ENCODE results near the gene TMBIM1.
"Not testable (repeated sequence)": the region's sequence is repeated elsewhere in the genome, so short reads cannot be mapped to it uniquely, and the experiment has no call there.

Gene TMBIM1

DNA sequence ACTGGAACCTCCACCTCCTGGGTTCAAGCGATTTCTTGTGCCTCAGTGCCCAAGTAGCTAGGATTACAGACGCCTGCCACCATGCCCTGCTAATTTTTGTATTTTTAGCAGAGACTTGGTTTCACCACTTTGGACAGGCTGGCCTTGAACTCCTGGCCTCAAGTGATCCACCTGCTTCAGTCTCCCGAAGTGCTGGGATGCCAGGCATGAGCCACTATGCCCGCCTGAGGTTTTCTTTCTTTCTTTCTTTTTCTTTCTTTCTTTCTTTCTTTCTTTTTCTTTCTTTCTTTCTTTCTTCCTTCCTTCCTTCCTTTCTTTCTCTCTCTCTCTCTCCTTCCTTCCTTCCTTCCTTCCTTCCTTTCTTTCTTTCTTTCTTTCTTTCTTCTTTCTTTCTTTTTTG lies 22.5 kb upstream of the TMBIM1 start:
- H3K4me1 ChIP-seq (ENCODE audit: control insufficient read depth, insufficient read depth, low read length); H3K4me3 ChIP-seq (ENCODE audit: low read depth, low read length): not testable (repeated sequence)

DNA sequence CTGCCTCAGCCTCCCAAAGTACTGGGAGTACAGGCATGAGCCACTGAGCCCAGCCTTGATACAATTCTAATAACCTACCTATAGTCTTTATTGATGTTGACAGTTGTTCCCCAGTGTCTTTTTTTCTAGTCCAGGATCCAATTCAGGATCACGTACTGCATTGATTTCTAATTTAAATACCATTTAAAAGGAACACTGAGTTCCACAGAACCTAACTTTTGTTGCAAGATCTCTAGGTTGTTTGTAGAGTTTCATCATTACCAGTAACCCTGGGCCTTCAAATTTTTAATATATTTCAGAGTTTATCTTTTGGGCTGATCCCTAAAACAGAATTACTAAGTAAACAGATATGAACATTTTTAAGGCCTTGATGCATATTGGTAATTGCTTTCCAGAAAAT lies 21.1 kb upstream of the TMBIM1 start:
- no peaks in the 10 kb centered on the region for H3K9me3 ChIP-seq (ENCODE audit: control insufficient read depth, insufficient read depth, low read length)
- H3K4me1 ChIP-seq (ENCODE audit: control insufficient read depth, insufficient read depth, low read length) = no peaks in the 10 kb centered on the region
- no peak overlapping the region for H3K9ac ChIP-seq (ENCODE audit: low read depth, low read length)
- no peaks in the 10 kb centered on the region for H3K27me3 ChIP-seq (ENCODE audit: control insufficient read depth, insufficient read depth, low read length)
- H3K4me3 ChIP-seq (ENCODE audit: low read depth, low read length) = no peak overlapping the region
- no peaks in the 10 kb centered on the region for H3K36me3 ChIP-seq (ENCODE audit: control insufficient read depth, insufficient read depth, low read length)

More for the DNA sequence above, 22.5 kb upstream of the TMBIM1 start:
- not testable (repeated sequence) for H3K9me3 ChIP-seq (ENCODE audit: control insufficient read depth, insufficient read depth, low read length); H3K36me3 ChIP-seq (ENCODE audit: control insufficient read depth, insufficient read depth, low read length); H3K27me3 ChIP-seq (ENCODE audit: control insufficient read depth, insufficient read depth, low read length); H3K9ac ChIP-seq (ENCODE audit: low read depth, low read length)

DNA sequence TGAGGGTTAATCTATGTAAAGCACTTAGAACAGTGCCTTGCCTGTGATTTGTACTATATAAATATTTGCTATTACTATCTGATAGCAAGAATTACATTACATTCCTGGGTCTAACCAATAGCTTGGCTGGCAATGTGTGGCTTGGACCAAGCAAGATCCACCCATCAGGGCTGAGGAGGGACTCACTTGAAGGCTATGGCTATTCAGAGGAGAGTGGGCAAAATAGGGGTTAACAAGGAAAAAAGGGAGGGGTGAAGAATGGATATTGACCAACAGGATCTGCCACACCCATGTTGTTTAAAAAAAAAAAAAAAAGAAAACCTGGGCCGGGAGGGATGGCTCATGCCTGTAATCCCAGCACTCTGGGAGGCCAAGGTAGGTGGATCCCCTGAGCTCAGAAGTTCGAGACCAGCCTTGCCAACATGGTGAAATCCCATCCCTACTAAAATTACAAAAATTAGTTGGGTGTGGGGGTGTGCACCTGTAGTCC lies 20.0 kb upstream of the TMBIM1 start:
- Histone ChIP-seq H3K36me3 (ENCODE audit: control insufficient read depth, insufficient read depth, low read length) (no peaks in the 10 kb centered on the region), H3K4me3 (ENCODE audit: low read depth, low read length) (no peak overlapping the region), H3K9ac (ENCODE audit: low read depth, low read length) (no peak overlapping the region), H3K9me3 (ENCODE audit: control insufficient read depth, insufficient read depth, low read length) (no peaks in the 10 kb centered on the region), H3K4me1 (ENCODE audit: control insufficient read depth, insufficient read depth, low read length) (no peaks in the 10 kb centered on the region), H3K27me3 (ENCODE audit: control insufficient read depth, insufficient read depth, low read length) (no peaks in the 10 kb centered on the region)

GRCh38 chr2:218311541-218312266 lies 19.4 kb upstream of the TMBIM1 start:
- not testable (repeated sequence) for H3K9ac ChIP-seq (ENCODE audit: low read depth, low read length); H3K9me3 ChIP-seq (ENCODE audit: control insufficient read depth, insufficient read depth, low read length); H3K4me1 ChIP-seq (ENCODE audit: control insufficient read depth, insufficient read depth, low read length); H3K36me3 ChIP-seq (ENCODE audit: control insufficient read depth, insufficient read depth, low read length); H3K27me3 ChIP-seq (ENCODE audit: control insufficient read depth, insufficient read depth, low read length); H3K4me3 ChIP-seq (ENCODE audit: low read depth, low read length)

GRCh38 chr2:218310853-218311540 lies 18.7 kb upstream of the TMBIM1 start:
- no peak overlapping the region for H3K9ac ChIP-seq (ENCODE audit: low read depth, low read length)
- H3K36me3 ChIP-seq (ENCODE audit: control insufficient read depth, insufficient read depth, low read length) = no peaks in the 10 kb centered on the region
- no peaks in the 10 kb centered on the region for H3K27me3 ChIP-seq (ENCODE audit: control insufficient read depth, insufficient read depth, low read length)
- H3K9me3 ChIP-seq (ENCODE audit: control insufficient read depth, insufficient read depth, low read length) = no peaks in the 10 kb centered on the region
- no peaks in the 10 kb centered on the region for H3K4me1 ChIP-seq (ENCODE audit: control insufficient read depth, insufficient read depth, low read length)
- no peak overlapping the region for H3K4me3 ChIP-seq (ENCODE audit: low read depth, low read length)

DNA sequence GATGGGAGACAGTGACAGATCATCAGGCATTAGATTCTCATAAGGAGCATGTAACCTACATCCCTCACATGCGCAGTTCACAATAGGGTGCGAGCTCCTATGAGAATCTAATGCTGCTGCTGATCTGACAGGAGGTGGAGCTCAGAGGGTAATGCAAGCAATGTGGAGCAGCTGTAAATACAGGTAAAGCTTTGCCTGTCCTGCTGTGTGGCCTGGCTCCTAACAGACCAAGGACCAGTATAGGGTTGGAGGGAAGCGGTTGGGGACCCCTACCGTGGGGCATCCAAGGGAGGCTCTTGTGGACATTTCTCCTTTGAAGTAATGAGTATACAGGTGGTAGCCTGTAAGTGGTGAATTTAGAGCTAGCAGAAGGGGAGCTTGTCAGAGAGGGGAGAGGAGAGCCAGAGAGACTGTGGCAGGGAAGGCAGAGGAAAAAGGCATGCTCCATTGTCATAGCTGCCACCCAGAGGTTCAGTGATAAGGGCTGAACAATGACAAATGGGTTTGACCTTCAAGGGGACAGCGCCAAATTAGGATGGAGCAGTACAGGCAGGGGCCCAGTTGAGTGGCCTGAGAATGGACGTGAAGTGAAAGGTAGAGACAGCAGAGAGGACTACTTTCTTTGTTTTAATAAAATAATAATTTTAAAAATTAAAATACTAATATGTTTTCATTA lies 15.2 kb upstream of the TMBIM1 start:
- no peaks in the 10 kb centered on the region for H3K27me3 ChIP-seq (ENCODE audit: control insufficient read depth, insufficient read depth, low read length)
- no peak overlapping the region for H3K4me3 ChIP-seq (ENCODE audit: low read depth, low read length)
- no peaks in the 10 kb centered on the region for H3K9me3 ChIP-seq (ENCODE audit: control insufficient read depth, insufficient read depth, low read length)
- H3K36me3 ChIP-seq (ENCODE audit: control insufficient read depth, insufficient read depth, low read length) = no peaks in the 10 kb centered on the region
- no peak overlapping the region for H3K9ac ChIP-seq (ENCODE audit: low read depth, low read length)
- H3K4me1 ChIP-seq (ENCODE audit: control insufficient read depth, insufficient read depth, low read length) = no peaks in the 10 kb centered on the region

DNA sequence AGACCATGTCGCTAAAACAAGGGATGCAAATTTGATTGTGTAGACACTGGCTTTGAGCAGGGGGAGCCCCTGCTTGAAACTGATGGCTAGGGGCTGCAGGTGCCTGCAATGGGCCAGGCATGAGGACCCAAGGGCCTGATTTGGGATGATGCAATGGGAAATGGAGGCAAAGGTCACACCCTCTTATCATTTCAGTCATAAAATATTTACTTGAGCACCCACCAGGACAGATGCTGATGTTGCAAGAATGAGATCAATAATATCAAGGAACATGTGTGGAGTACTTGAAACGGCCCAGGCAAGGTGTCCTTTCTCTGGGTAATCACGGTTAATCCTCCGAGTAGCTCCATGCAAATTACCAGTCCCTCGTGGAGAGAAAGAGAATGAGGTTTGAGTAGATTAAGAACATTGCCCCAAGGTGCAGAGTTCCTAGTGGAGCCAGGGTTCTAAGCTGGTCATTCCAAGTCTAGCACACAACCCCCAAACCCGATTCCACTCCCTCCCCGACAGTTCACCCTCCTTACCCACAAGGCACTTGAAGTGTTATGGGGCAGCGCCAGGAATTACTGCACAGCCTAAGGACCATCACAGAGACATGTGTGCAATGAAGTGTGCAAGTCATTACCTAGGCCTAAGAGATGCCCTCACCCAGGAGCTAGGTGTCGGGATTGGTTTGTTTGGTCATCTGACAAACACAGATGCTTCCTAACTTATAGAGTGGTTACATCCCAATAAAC lies 14.0 kb upstream of the TMBIM1 start:
- Histone ChIP-seq H3K36me3 (ENCODE audit: control insufficient read depth, insufficient read depth, low read length) (no peaks in the 10 kb centered on the region), H3K27me3 (ENCODE audit: control insufficient read depth, insufficient read depth, low read length) (no peaks in the 10 kb centered on the region), H3K9ac (ENCODE audit: low read depth, low read length) (no peak overlapping the region), H3K9me3 (ENCODE audit: control insufficient read depth, insufficient read depth, low read length) (no peaks in the 10 kb centered on the region), H3K4me3 (ENCODE audit: low read depth, low read length) (no peak overlapping the region), H3K4me1 (ENCODE audit: control insufficient read depth, insufficient read depth, low read length) (no peaks in the 10 kb centered on the region)

- Histone ChIP-seq H3K4me3 (ENCODE audit: low read depth, low read length) (no peak overlapping the region), H3K9me3 (ENCODE audit: control insufficient read depth, insufficient read depth, low read length) (no peaks in the 10 kb centered on the region), H3K9ac (ENCODE audit: low read depth, low read length) (no peak overlapping the region), H3K4me1 (ENCODE audit: control insufficient read depth, insufficient read depth, low read length) (no peaks in the 10 kb centered on the region), H3K27me3 (ENCODE audit: control insufficient read depth, insufficient read depth, low read length) (no peaks in the 10 kb centered on the region), H3K36me3 (ENCODE audit: control insufficient read depth, insufficient read depth, low read length) (no peaks in the 10 kb centered on the region)
Measured at GRCh38 chr2:218305383-218305782, 13.1 kb upstream of the TMBIM1 start.

GRCh38 chr2:218301176-218301819 lies 9.0 kb upstream of the TMBIM1 start:
- H3K9ac ChIP-seq (ENCODE audit: low read depth, low read length) = no peak overlapping the region
- no peaks in the 10 kb centered on the region for H3K36me3 ChIP-seq (ENCODE audit: control insufficient read depth, insufficient read depth, low read length)
- H3K27me3 ChIP-seq (ENCODE audit: control insufficient read depth, insufficient read depth, low read length) = no peaks in the 10 kb centered on the region
- H3K4me1 ChIP-seq (ENCODE audit: control insufficient read depth, insufficient read depth, low read length) = no peaks in the 10 kb centered on the region
- no peak overlapping the region for H3K4me3 ChIP-seq (ENCODE audit: low read depth, low read length)
- H3K9me3 ChIP-seq (ENCODE audit: control insufficient read depth, insufficient read depth, low read length) = no peaks in the 10 kb centered on the region

GRCh38 chr2:218300141-218300540 lies 7.8 kb upstream of the TMBIM1 start:
- no peaks in the 10 kb centered on the region for H3K27me3 ChIP-seq (ENCODE audit: control insufficient read depth, insufficient read depth, low read length)
- no peaks in the 10 kb centered on the region for H3K9me3 ChIP-seq (ENCODE audit: control insufficient read depth, insufficient read depth, low read length)
- no peak overlapping the region for H3K4me3 ChIP-seq (ENCODE audit: low read depth, low read length)
- H3K36me3 ChIP-seq (ENCODE audit: control insufficient read depth, insufficient read depth, low read length) = no peaks in the 10 kb centered on the region
- no peaks in the 10 kb centered on the region for H3K4me1 ChIP-seq (ENCODE audit: control insufficient read depth, insufficient read depth, low read length)
- no peak overlapping the region for H3K9ac ChIP-seq (ENCODE audit: low read depth, low read length)

DNA sequence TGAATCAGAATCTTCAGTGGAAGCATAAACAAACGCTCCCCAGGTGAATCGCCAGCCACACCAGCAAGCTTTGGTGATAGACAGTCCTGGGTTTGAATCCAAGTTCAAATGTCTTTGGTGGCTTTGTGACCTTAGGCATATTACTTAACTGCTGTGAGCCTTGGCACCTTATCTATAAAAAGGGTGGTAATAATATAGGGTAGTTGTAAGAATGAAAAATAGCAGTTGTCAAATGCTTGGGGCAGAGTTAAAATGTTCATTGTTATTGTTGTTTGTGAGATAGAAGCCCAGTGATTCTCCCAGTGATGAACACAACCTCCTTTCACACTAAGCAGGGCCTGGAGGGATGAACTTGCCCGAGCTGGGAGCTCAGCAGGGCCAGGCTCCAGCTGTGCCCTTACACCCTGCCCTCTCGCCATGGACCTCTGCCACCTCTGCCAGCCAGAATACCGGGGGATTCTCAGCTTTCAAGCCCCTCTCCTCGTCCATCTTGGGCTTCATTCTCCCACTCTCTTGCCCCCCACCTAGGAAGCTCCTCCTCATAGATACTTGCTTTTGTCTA lies 6.1 kb upstream of the TMBIM1 start:
- Histone ChIP-seq H3K4me3 (ENCODE audit: low read depth, low read length) (no peak overlapping the region), H3K27me3 (ENCODE audit: control insufficient read depth, insufficient read depth, low read length) (no peaks in the 10 kb centered on the region), H3K9me3 (ENCODE audit: control insufficient read depth, insufficient read depth, low read length) (no peaks in the 10 kb centered on the region), H3K9ac (ENCODE audit: low read depth, low read length) (no peak overlapping the region), H3K4me1 (ENCODE audit: control insufficient read depth, insufficient read depth, low read length) (no peaks in the 10 kb centered on the region), H3K36me3 (ENCODE audit: control insufficient read depth, insufficient read depth, low read length) (no peaks in the 10 kb centered on the region)
